A549 treated with GW870086 at 1 μM for 4 hours (cell line): Measurements from ENCODE around the gene RBM8A. TPM values are rescaled to one million over a fixed set of nuclear protein-coding genes. Genes with fewer than 3 reads are reported as not detected.

Source experiments
- total RNA-seq: library from RNA; stranded (reverse); fragments of 200-300 nt; extraction: Qiagen RNA extraction; gene quantifications from 5 replicates; pipeline ENCODE4 v1.2.3, GENCODE V29; 2022; ENCODE audit warnings: low read depth

Gene RBM8A
- 213 to 244 TPM (median 222 TPM) in 5 replicates for total RNA-seq

GRCh38 chr1:145927063-145927886, at the start of gene RBM8A:
Gene RBM8A, minus strand, starts transcription at chr1:145927484. Its CDS starts 58 bp downstream, at chr1:145927426.

DNA sequence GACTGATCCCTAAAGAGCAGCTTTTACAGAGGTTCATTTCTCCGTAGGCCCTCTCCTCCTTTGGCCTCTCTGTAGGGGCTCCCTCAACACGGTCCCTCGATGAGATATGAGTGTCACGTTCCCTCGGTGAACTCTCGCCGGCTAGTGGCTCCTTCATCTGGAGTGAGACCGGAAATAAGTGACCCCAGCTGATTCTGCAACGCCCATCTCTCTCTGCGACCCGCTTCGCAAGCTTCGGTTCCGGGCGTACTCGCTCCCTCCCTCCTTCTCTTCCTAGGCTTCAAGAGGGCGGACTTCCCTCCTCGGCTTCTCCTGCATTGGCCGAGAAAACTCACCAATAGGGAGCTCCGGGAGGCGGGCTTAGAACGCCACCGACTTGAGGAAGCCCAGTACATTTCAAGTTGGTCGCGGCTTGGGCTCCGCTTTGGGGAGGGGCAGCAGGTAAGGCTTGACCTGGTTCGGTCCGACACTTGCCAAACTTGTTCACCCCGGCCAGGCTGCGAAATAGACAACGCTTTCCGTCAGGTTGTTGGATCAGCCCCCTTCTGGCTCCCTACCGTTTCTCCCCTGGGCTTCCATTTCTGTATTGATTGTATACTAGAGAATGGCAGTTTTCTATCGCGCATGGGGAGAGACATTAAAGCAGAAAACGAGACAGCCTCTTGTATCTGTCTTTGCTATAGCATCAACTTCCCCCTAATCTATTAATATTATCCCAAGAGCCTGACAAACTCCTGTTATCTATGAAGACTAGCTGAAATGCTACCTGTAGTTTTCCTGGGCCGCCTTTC, 37.2 kb upstream of the RBM8A start, which contains the start of the genes ANKRD34A and POLR3GL:
Gene ANKRD34A (minus strand): TSS at position 248 of the 791 bp plus-strand sequence. CDS start 2,816 bp downstream, outside the sequence.
Gene POLR3GL (plus strand): TSS at position 363 of the 791 bp plus-strand sequence. CDS start 10,176 bp downstream, outside the sequence.

DNA sequence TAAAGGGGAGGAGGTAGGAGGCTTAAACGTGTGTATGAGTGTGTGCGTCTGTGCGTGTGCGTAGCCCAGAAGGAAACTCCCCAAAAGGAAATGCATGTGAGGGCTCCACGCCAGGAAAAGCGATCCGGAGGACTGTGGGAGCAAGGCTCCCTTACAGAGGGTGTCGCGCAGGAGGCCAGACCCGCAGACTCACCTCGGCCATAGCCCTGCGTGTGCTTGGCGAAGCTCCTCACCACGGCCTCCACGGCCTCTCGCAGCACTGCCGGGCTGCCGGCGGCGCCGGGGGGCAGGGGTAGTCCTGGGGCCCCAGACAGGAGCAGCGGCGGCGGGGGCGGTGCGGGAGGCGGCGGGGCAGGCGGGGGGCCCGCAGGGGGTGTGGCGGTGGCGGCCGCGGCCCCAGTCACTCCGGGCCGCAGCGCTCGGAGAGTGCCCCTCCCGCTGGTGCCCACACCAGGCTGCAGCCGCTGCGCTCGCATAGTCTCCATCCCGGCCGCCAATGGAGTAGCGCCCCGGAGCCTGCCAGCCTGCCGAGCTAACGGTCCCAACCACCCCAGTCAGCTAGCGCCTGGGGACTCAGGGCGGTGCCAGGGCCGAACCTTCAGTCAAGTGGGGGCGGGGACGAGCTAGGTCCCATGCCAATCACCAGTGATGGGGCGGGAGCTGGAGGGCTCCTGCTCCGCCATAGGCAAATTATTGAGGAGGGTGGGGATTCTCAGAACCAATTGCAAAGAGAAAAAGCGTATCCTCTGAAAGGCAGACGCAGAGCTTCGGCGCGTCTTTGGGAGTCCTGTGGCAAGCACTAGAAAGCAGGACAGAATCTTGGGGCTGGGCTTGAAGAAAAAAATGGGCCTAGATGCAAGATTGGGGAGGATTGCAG, 30.4 kb upstream of the RBM8A start, which contains the start of gene LIX1L:
Gene LIX1L (minus strand): TSS at position 575 of the 877 bp plus-strand sequence. CDS start 90 bp downstream, at position 485.

GRCh38 chr1:145918144-145918991, 8.9 kb downstream of the RBM8A start, which contains the start of gene PEX11B:
Gene PEX11B, minus strand, starts transcription at chr1:145918717. Its CDS starts 29 bp downstream, at chr1:145918688.

GRCh38 chr1:145885738-145886287, 41.5 kb downstream of the RBM8A start, which contains the start of gene ANKRD35:
Gene ANKRD35, minus strand, starts transcription at chr1:145885866. Its CDS starts 108 bp downstream, at chr1:145885758.

Other genes with a start within 250 kb of the RBM8A start
- gene PDZK1, start 220.1 kb downstream of the RBM8A start, total RNA-seq: 0.79 to 1.5 TPM (median 1.0 TPM) in 5 replicates
- not detected in 5 replicates for gene CD160, start 208.0 kb downstream of the RBM8A start, total RNA-seq
- gene RNF115, start 103.4 kb downstream of the RBM8A start, total RNA-seq: 11.4 to 14.3 TPM (median 13.6 TPM) in 5 replicates
- gene POLR3C, start 103.3 kb downstream of the RBM8A start, total RNA-seq: 37.1 to 40.4 TPM (median 38.6 TPM) in 5 replicates
- 5.6 to 8.0 TPM (median 5.7 TPM) in 5 replicates for gene NUDT17, start 81.9 kb downstream of the RBM8A start, total RNA-seq
- 36.5 to 42.8 TPM (median 39.7 TPM) in 5 replicates for gene PIAS3, start 68.4 kb downstream of the RBM8A start, total RNA-seq
- 0.06 to 0.09 TPM in 2 of 5 replicates, not detected in the others for gene ANKRD35, start 41.6 kb downstream of the RBM8A start, total RNA-seq
- gene ITGA10, start 17.4 kb downstream of the RBM8A start, total RNA-seq: 0.58 to 1.6 TPM (median 1.3 TPM) in 5 replicates
- gene PEX11B, start 8.8 kb downstream of the RBM8A start, total RNA-seq: 29.3 to 37.4 TPM (median 33.8 TPM) in 5 replicates
- gene LIX1L, start 30.5 kb upstream of the RBM8A start, total RNA-seq: 9.0 to 11.6 TPM (median 11.1 TPM) in 5 replicates
- 0.17 to 0.37 TPM (median 0.21 TPM) in 5 replicates for gene ANKRD34A, start 37.1 kb upstream of the RBM8A start, total RNA-seq
- 10.0 to 12.0 TPM (median 11.2 TPM) in 5 replicates for gene POLR3GL, start 37.2 kb upstream of the RBM8A start, total RNA-seq
- gene TXNIP, start 69.1 kb upstream of the RBM8A start, total RNA-seq: 0.23 to 0.39 TPM (median 0.32 TPM) in 5 replicates
- not detected in 5 replicates for gene HJV, start 94.3 kb upstream of the RBM8A start, total RNA-seq
- 0.54 to 0.83 TPM (median 0.78 TPM) in 5 replicates for gene NBPF10, start 217.3 kb upstream of the RBM8A start, total RNA-seq